Lower leg skin (tissue), 3 donors: ENCODE results near the gene TMEM119.

Source experiments
- CTCF ChIP-seq, 3 donors: fragments of 450-650 bp; IDR thresholded peaks; one replicate each; pipeline ENCODE4 v1.5.1; 2016; ENCODE audit warnings: antibody characterized with exemption in 3 of 3, mild to moderate bottlenecking in 3 of 3, moderate library complexity in 2 of 3
- POLR2A ChIP-seq, 2 donors: fragments of 450-650 bp; IDR thresholded peaks; one replicate each; pipeline ENCODE4 v1.6.1; 2016 to 2017; ENCODE audit warnings: antibody characterized with exemption in 2 of 2, mild to moderate bottlenecking in 1 of 2, moderate library complexity in 1 of 2

GRCh38 chr12:108570743-108571608, 26.9 kb downstream of the TMEM119 start:
- TF ChIP-seq POLR2A (IDR thresholded peaks at IDR 0.05) (no peak), CTCF (IDR thresholded peaks at IDR 0.05) (no peak)
